Duodenal mucosa (tissue), 2 donors: ENCODE measurements around the gene DUSP1.

Experiments used
- H3K27ac ChIP-seq: one replicate; pipeline ENCODE4 v1.7.0; 2013; ENCODE audit warnings: low read depth, low read length
- H3K27me3 ChIP-seq, 2 donors: one replicate each; pipeline ENCODE4 v1.7.0; 2013; ENCODE audit warnings: low read length in 2 of 2, control low read depth in 1 of 2; ENCODE audit not compliant: insufficient read depth in 2 of 2, control insufficient read depth in 1 of 2
- H3K36me3 ChIP-seq, 2 donors: one replicate each; pipeline ENCODE4 v1.7.0; 2013; ENCODE audit warnings: low read length in 2 of 2, control low read depth in 1 of 2; ENCODE audit not compliant: insufficient read depth in 2 of 2, control insufficient read depth in 1 of 2
- H3K4me1 ChIP-seq, 2 donors: one replicate each; pipeline ENCODE4 v1.7.0; 2013; ENCODE audit warnings: low read length in 2 of 2, control low read depth in 1 of 2; ENCODE audit not compliant: insufficient read depth in 2 of 2, control insufficient read depth in 1 of 2
- H3K4me3 ChIP-seq, 2 donors: one replicate each; pipeline ENCODE4 v1.7.0; 2013; ENCODE audit warnings: low read length in 2 of 2, low read depth in 1 of 2
- H3K9ac ChIP-seq, 2 donors: one replicate each; pipeline ENCODE4 v1.7.0; 2013; ENCODE audit warnings: low read length in 2 of 2, low read depth in 1 of 2
- H3K9me3 ChIP-seq, 2 donors: one replicate each; pipeline ENCODE4 v1.7.0; 2013; ENCODE audit warnings: low read length in 2 of 2, control low read depth in 1 of 2; ENCODE audit not compliant: control insufficient read depth in 1 of 2

The DUSP1 gene

DNA sequence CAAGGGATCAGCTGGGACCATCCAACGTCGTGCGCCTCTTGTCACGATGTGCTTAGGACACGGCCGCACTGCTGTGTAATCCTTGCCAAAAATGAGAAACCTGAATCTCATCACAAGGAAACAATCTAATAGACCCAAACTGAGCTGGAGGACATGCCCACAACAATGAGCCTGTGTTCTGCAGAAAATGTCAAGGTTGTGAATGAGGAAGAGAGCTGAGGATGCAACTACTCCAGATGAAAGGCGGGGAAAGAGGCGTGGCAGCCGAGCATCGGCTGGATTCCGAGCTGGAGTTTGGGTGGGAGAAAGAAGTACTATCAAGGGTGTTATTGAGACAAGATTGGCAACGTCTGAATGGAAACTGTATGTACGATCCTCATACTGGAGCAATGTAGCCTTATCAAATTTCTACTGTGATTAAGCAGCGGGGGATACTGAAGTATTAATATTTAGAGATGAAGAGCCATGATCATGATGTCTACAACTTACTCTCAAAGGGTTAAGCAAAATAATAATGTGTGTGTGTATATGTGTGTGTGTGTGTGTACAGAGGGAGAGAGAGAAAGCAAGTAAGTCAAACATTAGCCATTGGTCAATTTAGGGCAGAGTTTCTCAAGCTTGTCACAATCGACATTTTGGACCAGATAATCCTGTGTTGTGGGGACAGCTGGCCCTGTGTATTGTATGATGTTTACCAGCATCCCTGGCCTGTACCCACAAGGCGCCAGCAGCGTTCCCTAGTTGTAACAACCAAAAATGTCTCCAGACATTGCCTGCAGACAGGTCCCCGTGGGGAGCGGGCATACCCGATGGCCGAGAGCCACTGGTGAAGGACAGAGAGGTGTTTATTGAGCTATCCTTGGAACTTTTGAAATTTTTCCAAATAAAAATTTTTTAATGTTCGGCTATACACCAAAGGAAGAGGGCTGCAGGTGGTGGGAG is 46.5 kb downstream of the DUSP1 start:
- no peak overlapping the region for H3K27ac ChIP-seq
- H3K4me3 ChIP-seq, result no peak overlapping the region
- peaks cover 0 to 5% of the 10 kb centered on the region in 2 donors for H3K4me1 ChIP-seq
- H3K36me3 ChIP-seq, result no peaks in the 10 kb centered on the region
- H3K27me3 ChIP-seq, result peaks cover 0 to 5% of the 10 kb centered on the region in 2 donors
- no peak overlapping the region for H3K9ac ChIP-seq
- no peaks in the 10 kb centered on the region for H3K9me3 ChIP-seq

DNA sequence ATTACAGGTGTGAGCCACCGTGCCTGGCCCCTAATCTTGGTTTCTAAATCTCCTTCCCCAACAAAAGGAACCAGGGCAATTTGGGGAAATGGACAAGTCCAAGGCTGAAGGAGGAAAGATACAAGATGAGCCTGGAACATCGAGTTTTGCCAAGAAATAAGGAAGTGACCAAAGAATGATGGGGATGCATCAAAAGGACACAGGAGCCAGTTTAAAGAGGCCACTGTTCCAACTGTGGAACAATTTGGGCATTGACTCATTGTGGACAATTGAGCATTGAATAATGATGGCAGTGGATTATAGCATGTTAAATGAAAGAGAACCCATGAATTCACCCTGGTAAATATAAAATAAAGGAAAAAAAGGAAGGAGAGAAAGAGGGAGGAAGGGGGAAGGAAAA is 47.5 kb downstream of the DUSP1 start:
- no peak overlapping the region for H3K4me3 ChIP-seq
- no peak overlapping the region for H3K9ac ChIP-seq
- H3K4me1 ChIP-seq, result peaks cover 0 to 5% of the 10 kb centered on the region in 2 donors
- no peaks in the 10 kb centered on the region for H3K9me3 ChIP-seq
- H3K36me3 ChIP-seq, result no peaks in the 10 kb centered on the region
- H3K27me3 ChIP-seq, result peaks cover 0 to 5% of the 10 kb centered on the region in 2 donors
- H3K27ac ChIP-seq, result no peak overlapping the region

- Histone ChIP-seq H3K36me3 (no peaks in the 10 kb centered on the region), H3K9ac (no peak overlapping the region), H3K4me1 (peaks cover 0 to 5% of the 10 kb centered on the region in 2 donors), H3K9me3 (no peaks in the 10 kb centered on the region), H3K27me3 (peaks cover 0 to 5% of the 10 kb centered on the region in 2 donors), H3K4me3 (no peak overlapping the region), H3K27ac (no peak overlapping the region)
Observed at GRCh38 chr5:172722327-172722815, 48.6 kb downstream of the DUSP1 start.

DNA sequence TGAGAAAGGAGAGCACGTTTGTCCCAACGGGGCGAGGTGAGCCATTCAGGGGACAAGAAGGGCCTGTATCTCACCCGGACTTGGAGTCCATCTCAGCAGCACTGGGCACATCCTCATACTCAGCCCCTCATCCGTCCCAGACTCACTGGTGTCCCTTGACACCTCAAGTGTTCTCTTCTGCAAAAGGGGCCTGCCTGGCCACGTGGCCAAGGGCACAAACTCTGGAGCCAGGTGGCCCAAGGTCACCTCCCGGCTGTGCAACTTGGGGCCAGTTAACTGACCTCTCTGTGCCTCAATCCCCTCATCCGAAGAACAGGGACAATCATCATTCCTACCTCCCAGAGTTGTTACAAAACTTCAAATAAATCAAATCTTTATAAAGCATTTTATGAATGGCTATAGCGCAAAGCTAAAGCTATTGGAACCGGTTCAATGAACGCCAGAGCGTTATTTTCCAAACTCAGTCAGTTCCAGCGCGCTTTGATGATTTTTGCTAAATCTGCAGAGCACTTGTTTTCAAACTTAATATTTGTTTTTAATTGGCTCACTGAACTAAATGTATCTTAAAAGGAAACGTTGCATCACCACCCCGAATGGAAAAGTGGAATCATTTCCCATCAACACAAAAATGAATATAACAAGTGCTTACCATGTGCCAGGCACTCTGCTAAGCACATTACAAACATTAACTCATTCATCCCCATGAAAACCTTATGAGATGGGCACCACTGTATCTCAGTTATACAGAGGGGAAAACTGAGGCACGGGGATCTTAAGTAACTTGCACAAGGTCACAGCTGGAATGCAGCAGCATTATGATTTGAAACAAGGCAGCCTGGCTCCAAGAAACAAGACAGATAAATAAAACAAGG is 49.3 kb downstream of the DUSP1 start:
- Histone ChIP-seq H3K4me1 (peaks cover 0 to 5% of the 10 kb centered on the region in 2 donors), H3K9ac (no peak overlapping the region), H3K4me3 (no peak overlapping the region), H3K27ac (no peak overlapping the region), H3K36me3 (no peaks in the 10 kb centered on the region), H3K27me3 (peaks cover 0 to 5% of the 10 kb centered on the region in 2 donors), H3K9me3 (no peaks in the 10 kb centered on the region)

- Histone ChIP-seq H3K27ac (no peak overlapping the region), H3K9me3 (no peaks in the 10 kb centered on the region), H3K4me3 (no peak overlapping the region), H3K36me3 (no peaks in the 10 kb centered on the region), H3K9ac (no peak overlapping the region), H3K4me1 (peaks cover 0 to 5% of the 10 kb centered on the region in 2 donors), H3K27me3 (peaks cover 0 to 5% of the 10 kb centered on the region in 2 donors)
Observed at GRCh38 chr5:172720655-172721054, 50.3 kb downstream of the DUSP1 start.

DNA sequence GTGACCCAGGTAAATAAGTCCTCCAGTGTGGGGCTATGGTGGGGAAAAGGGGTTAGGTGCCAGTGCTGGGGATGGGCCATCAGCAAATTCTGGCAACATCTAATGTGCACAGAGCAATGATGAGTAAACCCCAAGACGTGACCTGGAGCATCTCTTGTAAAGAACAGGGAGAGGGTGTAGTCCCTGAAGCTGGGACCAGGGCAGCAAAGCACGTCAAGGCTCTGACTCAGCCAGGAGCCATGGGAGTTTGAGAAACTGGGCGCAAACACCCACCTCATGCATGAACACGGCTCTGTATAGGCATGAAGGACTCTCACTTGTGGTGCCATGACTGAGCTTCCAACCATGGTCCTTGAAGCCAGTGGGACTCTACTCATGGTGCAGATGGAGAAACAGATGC is 51.8 kb downstream of the DUSP1 start:
- no peak overlapping the region for H3K27ac ChIP-seq
- no peak overlapping the region for H3K4me3 ChIP-seq
- peaks cover 9 to 12% of the 10 kb centered on the region in 2 donors for H3K4me1 ChIP-seq
- H3K9ac ChIP-seq, result no peak overlapping the region
- no peaks in the 10 kb centered on the region for H3K9me3 ChIP-seq
- H3K36me3 ChIP-seq, result no peaks in the 10 kb centered on the region
- H3K27me3 ChIP-seq, result peaks cover 0 to 5% of the 10 kb centered on the region in 2 donors

DNA sequence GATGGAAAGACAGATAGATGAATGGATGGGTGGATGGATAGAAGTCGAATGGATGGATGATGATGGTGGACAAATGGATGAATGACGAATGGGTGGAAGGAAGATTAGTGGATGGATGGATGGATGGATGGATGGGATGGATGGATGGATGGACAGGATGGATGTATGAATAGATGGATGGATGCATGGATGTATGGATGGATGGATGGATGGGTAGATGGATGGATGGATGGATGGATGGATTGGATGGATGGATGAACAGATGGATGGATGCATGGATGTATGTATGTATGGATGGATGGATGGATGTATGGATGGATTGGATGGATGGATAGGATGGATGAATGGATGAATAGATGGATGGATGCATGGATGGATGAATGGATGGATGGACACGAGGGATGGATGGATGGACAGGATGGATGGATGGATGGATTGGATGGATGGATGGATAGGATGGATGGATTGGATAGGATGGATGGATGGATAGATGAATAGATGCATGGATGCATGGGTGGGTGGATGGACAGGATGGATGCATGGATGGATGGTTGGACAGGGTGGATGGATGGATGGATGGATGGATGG is 52.4 kb downstream of the DUSP1 start:
- Histone ChIP-seq H3K4me3 (no peak overlapping the region), H3K27ac (no peak overlapping the region), H3K36me3 (no peaks in the 10 kb centered on the region), H3K9ac (no peak overlapping the region), H3K9me3 (no peaks in the 10 kb centered on the region), H3K4me1 (peaks cover 9 to 13% of the 10 kb centered on the region in 2 donors), H3K27me3 (peaks cover 0 to 5% of the 10 kb centered on the region in 2 donors)
